ENCODE results near the gene ADAMTS1. TPM values are rescaled to one million over a fixed set of nuclear protein-coding genes. Genes with fewer than 3 reads are reported as not detected.

The ADAMTS1 gene
- polyA plus RNA-seq, 3 donors: 105 to 110 (median 110) TPM

DNA sequence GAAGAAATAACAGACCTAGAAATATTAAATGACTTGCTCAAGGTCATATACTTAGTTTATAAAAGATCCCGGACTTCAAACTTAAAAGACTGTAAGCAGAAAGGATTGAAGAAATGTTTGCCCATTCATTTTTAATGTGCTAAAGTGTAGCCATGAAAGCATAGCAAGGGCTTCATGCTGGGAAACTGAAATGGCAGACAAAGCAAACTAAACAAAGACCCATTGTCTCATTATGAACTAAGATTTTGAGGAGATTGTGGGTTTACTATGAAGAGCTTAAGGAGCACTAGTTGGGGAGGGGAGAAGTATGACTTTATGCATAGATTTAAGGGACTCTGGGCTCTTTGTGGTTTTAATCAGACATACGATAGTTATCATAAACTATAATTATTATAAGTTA, 26.3 kb downstream of the ADAMTS1 start:
- DNase-seq (ENCODE audit: low read depth in 3 of 3, low spot score in 2 of 3): no peak

DNA sequence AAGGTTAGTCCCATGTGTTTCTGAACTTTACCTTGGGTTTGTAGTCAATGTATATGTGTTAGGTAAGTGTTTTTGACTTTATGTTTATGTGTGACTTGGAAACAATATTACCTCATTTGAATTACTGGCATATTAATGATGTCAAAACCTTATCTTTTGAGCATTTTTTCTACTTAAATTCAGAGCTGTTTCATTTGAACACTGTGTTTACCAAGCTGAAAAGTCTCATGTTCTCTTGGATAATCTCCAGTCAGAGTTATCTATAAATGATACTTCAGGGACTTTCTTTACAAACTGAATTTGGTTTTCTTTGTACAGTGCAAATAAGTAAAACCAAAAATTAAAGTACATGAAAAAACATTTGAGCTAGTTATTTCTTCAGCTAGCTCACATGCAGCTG, 30.0 kb downstream of the ADAMTS1 start:
- no peak for DNase-seq (ENCODE audit: low read depth in 3 of 3, low spot score in 2 of 3)

DNA sequence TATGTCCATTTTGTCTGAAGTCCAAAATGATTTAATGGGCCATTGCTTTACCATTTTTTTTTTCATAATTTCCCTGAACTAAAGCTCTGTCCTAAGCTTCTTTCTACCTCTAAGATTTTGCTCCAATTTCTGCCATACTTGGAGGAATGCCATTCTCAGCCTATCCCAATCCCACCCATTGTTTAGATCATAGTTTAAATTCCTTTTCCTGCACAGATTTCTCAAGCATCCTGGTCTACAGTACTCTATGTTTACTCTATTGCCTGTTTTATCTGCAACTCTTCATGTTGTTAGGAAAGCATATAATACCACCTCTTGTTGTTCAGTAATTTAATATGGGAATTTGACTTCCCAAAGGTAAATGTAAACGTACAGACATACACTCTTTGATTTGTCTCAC, 30.8 kb downstream of the ADAMTS1 start:
- no peak for DNase-seq (ENCODE audit: low read depth in 3 of 3, low spot score in 2 of 3)

DNA sequence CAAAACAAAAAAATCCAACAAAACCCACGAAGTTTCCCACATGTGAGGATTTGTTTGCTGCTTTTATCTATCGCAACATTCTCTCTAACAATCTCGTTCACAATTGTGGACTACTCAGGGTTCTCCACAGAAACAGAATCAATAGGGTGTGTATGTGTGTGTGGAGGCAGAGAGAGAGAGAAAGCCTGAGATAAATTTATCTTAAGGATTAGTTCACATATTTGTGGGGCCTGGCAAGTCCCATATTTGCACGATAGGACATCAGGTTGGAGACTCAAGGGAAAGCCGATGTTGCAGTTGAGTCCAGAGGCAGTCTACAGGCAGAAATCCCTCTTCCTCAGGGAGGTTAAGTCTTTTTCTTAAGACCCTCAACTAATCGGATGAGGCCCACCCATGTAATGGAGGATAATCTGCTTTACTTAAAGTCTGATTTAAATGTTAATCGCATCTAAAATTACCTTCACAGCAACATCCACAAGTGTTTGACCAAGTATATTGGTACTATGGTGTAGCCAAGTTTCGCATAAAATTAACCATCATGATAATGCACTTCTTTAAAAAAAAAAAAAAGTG, 31.7 kb downstream of the ADAMTS1 start:
- no peak for DNase-seq (ENCODE audit: low read depth in 3 of 3, low spot score in 2 of 3)

DNA sequence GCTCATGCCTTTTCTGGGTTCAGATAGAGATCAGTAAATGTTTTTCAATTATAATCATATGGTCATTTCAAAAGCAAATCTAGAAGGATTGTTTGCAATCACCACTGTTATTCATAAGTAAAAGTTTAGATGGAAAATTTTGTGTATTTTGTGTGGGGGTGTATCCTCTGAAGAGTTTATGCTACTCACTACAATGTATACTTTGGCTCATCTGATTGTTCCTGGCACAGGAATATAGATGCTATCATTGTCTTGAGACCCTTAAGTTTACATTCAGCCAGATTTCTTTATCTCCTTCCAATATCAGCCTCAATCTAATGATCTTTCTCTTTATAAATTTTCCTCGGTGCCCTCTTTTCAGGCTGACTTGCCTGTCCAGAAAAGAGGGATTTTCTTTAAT, 33.0 kb downstream of the ADAMTS1 start:
- DNase-seq (ENCODE audit: low read depth in 3 of 3, low spot score in 2 of 3): no peak

DNA sequence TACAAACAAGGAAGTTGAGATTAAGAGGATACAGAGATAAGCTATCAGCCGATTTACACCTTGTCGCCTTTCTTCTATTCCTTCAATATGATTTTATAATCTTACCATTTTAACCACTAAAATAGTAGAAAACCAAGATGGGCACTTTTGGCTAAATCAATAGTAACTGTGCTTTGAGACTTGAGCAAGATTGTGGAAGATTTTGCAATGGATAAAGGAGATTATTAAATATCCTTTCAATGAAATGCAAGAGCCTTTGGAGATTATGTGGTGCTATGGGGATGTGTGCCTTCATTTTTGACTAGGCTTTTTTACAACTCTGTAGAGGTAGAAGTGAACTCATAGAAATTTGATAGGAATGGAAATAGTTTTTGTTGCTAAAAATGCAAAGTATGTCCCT, 33.7 kb downstream of the ADAMTS1 start:
- no peak for DNase-seq (ENCODE audit: low read depth in 3 of 3, low spot score in 2 of 3)

DNA sequence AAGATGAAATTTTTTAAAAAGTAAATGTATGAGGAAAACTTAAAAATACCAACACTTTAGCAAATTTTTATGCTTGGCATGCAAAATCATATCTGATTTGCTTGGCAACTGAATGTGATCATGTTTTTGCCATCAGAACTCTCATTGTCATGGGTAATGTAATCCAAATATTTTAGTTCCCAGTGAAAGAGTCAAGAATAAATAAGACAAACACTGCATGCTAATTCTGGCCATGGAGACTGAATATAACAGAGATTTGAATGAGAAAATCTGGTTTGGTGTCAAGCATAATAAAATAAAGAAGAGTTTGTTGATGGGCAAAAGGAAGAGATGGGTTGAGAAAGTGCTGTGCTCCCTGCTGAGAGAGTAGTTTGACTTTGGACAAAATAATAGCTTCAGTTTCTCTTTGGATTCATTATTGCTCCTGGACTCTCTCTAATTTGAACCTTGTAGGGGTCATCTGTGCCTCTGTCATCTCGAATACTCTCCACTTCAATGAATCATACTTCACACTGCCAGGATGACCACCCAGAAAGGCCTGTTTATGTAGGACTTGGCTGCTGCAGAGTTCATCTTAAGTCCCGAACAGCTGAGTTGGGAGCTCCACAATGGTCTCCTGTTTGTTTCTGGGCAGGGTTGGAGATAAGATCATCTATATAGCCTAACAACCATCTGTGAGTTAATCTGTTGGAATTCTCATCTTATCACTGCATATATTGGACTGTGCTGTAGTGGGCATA, 34.4 kb downstream of the ADAMTS1 start:
- no peak for DNase-seq (ENCODE audit: low read depth in 3 of 3, low spot score in 2 of 3)

DNA sequence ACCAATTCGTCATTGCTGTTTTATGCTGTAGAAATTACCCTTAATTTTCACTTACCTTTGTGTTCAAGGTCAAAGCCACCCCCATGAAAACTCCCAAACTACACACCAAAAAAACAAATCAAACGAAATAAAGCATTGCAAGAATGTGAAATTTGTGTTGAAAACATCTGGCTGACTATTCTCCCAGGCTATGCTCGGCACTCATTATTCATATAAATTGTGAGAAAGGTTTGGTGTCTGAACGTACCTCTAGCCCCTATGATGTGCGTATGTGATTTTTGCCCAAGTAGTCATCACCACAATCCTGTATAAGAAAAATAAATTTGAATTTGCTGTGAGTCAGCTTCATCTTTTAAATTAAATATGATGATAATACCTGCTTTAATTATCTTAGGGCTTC, 34.9 kb downstream of the ADAMTS1 start:
- no peak for DNase-seq (ENCODE audit: low read depth in 3 of 3, low spot score in 2 of 3)

DNA sequence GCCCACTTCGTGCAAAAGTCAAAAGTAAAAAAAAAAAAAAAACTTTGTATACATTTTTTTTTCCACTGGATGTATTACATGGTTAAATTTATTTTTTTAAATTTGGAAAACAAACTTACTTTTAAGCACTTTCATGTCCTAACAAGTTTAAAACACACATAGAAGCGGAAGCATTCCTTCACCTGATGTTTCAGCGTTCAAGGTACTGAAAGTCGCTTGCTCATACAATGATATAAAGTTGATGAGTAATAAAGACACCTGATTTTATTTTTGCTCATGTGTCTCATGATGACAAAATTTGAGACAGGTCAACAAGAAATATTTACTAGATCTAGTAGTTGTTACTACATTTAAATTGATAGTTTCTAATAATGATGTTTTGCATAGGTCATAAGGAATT, 35.5 kb downstream of the ADAMTS1 start:
- no peak for DNase-seq (ENCODE audit: low read depth in 3 of 3, low spot score in 2 of 3)

DNA sequence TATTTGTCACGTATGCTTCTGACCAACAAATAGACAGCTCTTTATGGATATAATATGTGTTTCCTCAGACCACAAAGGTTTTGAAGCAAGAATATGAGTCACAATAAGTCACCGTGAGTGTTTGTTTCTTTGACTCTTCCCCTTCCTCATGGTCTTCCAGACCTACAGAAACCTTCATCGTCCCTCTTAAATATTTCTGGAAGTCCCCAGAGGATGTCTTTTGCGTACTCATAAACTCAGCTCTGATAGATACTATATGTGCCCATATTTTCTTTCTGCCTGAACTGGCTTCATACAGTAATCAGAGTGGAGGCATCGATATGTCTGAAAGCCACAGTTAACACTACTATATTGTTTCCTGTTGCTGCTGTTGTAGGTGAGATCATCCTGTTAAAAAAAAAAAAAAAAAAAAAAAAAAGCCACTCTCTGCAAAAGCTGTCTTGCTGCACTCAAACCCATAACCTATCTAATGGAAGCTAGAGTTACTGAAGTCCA, 38.4 kb downstream of the ADAMTS1 start:
- DNase-seq (ENCODE audit: low read depth in 3 of 3, low spot score in 2 of 3): no peak

DNA sequence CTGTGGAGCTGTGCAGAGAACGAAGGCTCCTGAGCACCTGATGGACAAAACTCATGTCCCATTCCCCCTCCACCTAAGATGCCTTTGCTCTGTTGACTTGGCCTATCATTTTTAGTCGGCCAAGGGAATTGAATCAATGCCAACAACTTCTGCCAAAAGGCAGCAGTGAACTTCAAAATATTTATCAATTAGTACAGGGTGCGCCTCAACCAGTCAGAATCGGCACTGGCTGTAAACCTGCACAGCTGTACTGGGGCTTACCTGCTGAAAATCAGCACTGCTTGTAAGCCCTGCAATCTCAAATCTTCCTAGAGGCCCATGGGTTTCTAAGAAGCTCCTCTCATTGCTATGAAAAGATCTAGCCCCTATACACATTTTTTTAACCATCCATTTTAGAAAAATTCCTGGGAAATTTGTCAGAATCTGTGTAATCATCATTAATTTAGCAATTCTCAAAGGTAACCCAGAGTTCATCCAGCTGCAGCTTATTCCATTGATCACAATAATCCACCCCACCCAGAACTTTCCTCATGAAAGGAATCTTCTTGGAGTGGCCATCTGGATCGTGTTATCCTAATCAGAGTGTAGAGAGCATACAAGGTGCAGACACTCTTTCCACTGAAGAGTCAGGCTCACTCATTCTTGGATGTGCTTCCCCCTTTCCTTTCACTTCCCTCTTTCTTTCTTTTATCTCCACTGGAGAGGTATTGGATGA, 40.2 kb downstream of the ADAMTS1 start:
- no peak for DNase-seq (ENCODE audit: low read depth in 3 of 3, low spot score in 2 of 3)

DNA sequence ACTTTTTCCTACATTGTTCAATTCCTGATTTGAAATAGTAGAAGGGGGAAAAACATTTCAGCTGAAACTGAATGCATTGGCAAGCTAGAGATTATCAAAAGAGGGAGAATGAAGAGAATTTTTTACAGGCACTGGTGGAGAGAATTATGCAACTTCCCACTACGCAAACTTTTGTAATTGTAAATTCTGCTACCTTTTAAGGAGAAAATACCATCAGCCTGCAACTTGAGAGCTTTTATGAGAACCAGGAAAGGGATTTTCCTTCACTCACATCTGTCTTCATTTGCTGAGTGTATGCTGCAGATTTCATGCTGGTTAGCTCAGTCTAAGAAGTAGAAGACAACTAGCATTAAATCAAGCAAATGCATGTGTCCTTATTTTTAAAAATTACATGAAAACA, 43.7 kb downstream of the ADAMTS1 start:
- DNase-seq (ENCODE audit: low read depth in 3 of 3, low spot score in 2 of 3): no peak

DNA sequence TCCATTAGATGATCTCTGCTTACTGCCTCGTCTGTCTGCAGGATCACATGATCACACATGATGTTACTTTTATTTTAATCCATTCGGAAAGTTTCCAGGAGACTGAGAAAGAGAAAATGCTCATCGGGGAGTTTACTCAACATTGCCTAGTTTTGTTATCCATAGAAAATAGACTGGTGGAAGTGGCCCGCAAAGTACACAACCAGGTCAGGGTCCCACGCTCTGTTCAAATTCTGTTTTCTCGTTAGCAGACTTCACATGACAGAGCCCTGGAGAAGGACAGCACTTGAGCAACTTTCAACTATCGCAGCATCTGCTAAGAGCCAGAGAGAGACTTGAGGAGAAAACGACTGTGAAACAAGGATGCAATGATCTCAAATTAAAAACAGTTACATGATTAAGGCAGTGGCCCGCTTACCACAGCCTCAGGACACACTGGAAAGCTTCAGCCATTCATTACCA, 44.2 kb downstream of the ADAMTS1 start:
- DNase-seq (ENCODE audit: low read depth in 3 of 3, low spot score in 2 of 3): no peak

DNA sequence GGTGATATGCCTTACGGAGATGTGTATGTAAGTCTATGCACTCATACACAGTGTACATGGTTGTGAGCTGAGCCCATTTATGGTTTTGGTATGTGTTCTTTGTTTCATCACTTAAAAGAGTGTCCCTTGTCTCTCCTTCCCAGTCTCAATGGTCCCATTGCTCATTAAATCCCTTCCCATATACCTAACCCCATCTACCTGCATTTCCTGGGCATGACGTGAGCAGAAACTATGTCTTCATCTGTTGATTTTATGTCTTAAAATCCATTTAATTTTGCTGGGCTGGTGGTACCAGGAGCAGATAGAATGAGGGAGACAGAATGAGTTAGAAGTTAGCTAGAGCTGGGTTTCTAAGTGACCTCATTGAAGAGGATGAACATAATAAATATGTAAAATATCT, 44.8 kb downstream of the ADAMTS1 start:
- DNase-seq (ENCODE audit: low read depth in 3 of 3, low spot score in 2 of 3): no peak

DNA sequence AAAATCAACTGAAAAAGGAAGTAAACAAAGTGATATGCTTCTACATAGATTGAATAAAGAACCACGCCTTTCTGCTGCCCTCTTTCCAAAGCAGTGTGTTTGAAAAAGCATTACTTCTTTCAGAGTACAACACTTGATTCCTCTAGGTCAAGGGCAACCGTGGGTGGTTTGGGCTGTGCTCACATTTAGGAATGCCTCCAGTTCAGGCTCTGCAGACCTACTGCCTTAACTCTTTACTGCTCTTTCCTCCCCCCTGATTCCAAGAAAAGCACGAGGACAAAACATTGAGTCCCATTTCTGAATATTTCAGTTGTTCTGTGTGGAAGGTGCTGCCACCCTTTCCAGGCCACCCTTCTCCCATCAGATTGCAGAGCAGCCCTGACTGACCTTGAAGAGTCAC, 45.2 kb downstream of the ADAMTS1 start:
- no peak for DNase-seq (ENCODE audit: low read depth in 3 of 3, low spot score in 2 of 3)

DNA sequence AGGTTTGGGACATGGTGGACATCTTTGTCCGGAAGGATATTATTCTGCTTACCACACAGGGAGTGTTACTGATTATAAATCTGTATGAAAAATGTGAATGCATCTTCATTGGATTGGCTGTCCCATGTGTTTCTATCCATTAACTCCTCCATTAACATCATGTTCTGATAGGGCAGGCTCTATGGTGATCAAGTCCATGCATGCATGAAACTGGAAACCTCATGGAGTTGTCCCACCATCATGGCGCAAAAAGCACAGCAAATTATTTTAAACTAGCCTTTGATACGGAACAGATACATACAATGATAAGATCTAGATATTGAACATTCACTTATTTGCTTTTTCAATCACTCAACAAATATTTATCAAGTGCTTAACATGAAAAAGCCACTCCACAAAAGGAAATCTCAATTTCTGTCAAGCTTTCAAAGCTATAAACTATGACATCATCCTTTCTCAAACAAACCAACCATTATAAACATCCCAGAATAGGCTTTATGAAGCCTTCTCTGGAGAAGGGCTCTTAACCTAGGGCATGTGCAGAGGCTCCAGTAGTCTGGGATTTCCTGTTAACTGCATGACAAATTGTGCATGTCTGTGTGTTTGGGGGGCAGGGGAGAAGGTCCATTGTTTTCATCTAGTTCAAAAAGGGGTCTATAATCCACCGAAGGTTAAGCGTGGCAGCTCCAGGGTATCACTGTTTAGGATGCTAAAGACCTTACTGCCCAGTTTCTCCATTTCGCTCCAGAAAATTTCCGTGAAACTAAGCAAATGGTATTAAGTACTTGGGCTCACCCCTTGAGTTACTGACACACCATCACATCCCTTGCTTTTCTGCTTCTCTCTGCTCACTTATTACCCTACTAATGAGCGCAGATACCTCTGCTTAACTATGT, 46.1 kb downstream of the ADAMTS1 start:
- DNase-seq (ENCODE audit: low read depth in 3 of 3, low spot score in 2 of 3): no peak

DNA sequence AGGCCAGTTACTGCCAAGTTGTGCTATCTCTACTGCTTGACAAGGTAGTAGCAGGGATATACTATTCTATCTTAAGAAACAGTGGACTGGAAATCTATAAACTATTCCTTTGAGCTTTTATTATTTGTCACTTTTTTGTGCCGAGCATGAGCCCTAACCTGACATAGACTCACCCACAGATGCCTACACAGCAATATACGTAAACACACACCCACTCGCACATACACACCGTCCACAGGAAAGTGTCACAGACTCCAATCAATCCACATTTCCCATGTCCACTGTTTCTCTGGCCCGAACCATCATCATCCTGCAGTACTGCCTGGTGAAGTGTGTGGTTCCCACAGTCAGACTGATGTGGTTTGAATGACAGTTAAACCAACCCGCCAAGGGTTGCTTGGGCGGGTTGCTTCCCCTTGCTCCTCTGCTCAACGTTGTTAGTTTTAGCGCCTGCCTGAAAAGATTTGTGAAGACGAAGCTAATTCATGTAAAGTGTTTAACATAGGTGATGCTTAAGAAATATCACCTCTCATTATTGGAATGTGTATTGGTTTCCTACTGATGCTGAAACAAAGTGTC, 47.2 kb downstream of the ADAMTS1 start:
- no peak for DNase-seq (ENCODE audit: low read depth in 3 of 3, low spot score in 2 of 3)

DNA sequence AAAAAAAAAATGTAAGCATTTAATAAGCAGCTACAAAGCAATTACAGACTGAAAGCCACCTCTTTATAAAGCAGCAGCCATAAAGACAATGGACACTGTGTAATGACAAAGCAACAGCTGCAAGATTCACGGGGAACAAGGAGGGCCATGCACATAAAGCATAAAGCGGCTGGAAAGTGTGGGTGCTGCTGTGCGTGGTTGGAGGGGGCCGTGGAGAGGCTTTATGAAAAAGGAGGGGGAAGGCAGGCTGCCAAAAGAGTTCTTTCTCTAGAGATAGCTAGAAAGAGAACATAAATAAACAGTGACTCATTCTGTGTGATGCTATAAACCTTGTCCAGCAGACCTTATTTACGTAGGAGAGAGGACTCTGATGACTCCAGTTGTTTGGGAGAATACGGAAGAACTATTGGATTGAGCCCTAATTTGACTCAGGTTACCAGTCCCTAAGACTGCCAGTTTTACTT, 49.3 kb downstream of the ADAMTS1 start:
- peak in 2 of 3 donors; percentile 44 to 51 for DNase-seq (ENCODE audit: low read depth in 3 of 3, low spot score in 2 of 3)

DNA sequence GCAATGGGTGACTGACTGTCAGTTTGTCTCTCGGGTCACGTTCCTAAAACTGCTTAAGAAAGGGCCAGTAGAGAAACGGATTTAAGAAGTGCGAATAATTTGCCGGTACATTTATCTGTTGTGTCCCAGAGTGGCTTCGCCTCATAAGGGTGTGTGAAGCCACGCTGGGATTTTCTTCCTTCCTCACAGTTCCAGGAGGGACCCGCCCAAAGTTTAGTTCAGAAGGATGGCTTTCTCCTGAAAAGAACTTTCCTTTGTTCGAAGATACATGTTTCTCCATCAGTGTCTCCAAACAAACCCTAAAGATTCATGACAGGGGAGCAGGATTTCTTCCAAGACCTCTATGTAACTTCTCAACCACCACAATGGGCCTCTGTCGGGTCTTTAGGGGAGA, 49.8 kb downstream of the ADAMTS1 start:
- no peak for DNase-seq (ENCODE audit: low read depth in 3 of 3, low spot score in 2 of 3)

Measured in right renal cortex interstitium (tissue), 3 donors.